Hepatic stellate cell (primary cell): ENCODE results near the gene DYNC2H1.
"Not testable (repeated sequence)": the region's sequence is repeated elsewhere in the genome, so short reads cannot be mapped to it uniquely, and the experiment has no call there.

Source experiments
- DNase-seq: peaks from one replicate; pipeline ENCODE4 v3.0.0; 2011; ENCODE audit warnings: low spot score

Gene DYNC2H1

DNA sequence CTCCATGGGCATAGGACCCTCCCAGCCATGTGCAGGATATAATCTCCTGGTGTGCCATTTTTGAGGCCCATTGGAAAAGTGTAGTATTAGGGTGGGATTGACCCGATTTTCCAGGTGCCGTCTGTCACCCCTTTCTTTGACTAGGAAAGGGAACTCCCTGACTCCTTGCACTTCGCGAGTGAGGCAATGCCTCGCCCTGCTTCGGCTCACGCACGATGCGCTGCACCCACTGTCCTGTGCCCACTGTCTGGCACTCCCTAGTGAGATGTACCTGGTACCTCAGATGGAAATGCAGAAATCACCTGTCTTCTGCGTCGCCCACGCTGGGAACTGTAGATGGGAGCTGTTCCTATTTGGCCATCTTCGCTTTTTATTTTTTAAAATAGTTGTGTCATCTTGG lies 32.8 kb downstream of the DYNC2H1 start:
- DNase-seq = not testable (repeated sequence)

- no peak for DNase-seq
Observed at GRCh38 chr11:103147627-103148026, 38.4 kb downstream of the DYNC2H1 start.

GRCh38 chr11:103157542-103157941 lies 48.3 kb downstream of the DYNC2H1 start:
- no peak for DNase-seq

DNA sequence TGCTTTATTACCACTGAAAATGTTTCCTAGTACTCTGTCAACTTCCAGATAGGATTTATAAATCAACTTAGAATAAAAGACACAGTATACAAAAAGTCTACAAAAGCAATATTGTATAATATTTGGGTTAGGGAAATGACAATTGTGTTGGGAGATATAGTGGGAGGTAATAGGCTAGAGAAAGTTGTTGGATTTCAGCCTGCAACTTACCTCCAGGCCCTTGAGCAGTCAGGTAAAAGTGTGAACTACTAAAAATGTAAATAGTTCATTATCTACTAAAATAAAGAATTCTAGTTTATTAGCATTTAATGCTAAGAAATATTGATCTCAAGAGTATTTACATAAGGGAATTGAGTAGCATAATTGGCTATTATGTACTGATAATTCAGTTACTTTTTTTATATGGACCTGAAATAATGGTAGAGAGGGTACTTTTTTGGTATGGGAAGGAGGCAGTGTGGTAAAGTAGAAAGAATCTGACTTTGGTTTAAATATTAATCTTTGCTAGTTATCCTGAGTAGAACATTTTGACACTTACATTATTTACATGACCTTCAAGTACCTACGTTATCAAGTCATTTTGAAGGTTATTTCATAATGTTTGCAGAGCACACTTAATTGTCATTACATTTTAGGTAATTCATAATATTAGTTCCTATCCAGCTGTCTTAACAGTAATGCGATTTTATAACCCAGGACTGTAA lies 55.0 kb downstream of the DYNC2H1 start:
- DNase-seq = no peak

DNA sequence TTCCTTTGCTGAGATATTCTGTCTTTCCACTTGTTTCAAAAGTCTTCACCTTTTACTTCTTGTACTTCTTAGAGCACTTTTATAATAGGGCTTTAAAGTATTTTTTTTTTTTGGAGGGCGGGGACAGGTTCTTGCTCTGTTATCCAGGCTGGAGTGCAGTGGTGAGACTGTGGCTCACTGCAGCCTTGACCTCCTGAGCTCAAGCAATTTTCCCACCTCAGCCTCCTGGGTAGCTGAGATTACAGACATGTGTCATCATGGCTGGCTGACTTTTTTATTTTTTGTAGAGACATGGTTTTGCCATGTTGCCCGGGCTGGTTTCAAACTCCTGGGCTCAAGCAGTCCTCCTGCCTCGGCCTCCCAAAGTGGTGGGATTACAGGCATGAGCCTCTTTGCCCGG lies 57.9 kb downstream of the DYNC2H1 start:
- no peak for DNase-seq

- no peak for DNase-seq
Observed at GRCh38 chr11:103170865-103171264, 61.6 kb downstream of the DYNC2H1 start.

DNA sequence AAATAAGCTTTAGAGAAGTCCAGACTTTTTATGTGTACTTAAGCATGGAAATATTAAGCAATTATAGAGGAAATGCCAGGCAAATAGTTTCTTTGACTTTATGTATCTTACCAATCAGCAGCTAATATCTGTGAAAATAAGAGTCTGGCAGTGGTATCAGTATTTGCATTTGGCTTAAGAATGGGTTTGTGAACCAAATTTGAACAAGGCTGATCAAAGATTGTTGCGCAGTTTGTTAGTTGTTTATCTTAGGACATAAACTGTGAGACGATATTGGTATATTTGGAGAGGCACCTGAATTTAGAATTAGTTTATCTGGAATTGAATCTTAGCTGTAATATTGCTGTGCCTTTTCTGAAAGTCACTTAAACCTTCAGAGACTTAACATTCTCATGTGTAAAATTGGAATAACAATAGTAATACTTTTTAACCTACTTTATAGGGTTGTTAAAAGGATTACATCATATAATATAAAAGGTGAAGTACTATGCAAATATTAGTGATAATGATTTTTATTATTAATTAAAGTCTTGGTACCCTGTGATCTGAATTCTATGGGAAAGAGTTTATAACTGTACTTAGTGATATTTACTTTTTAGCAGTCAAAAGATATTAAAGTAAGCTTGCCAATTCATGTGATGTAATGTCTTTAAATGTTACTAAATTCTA lies 66.4 kb downstream of the DYNC2H1 start:
- no peak for DNase-seq

GRCh38 chr11:103183981-103184611 lies 74.9 kb downstream of the DYNC2H1 start:
- no peak for DNase-seq

GRCh38 chr11:103202048-103202651 lies 92.9 kb downstream of the DYNC2H1 start:
- peak; percentile 4 for DNase-seq

DNA sequence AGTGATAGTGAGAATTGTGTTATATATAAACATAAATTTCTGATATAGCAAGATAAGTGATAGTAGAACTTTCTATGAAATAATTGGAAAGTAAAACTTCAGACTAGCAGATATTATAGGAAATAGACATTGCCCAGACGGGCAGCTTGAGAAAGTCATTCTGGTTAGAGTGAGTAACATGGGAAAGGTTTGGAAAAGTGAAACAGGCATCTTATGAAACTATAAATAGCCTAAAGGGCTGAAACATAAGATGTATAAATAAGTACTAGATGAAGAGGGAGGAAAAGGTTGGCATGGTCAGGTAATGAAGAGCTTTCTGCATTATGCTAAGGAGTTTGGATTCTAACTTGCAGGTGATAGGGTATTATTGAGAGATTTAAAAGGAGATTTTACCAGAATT lies 101.3 kb downstream of the DYNC2H1 start:
- no peak for DNase-seq

- no peak for DNase-seq
Observed at GRCh38 chr11:103215812-103216211, 106.6 kb downstream of the DYNC2H1 start.

- no peak for DNase-seq
Observed at GRCh38 chr11:103220133-103220532, 110.9 kb downstream of the DYNC2H1 start.

DNA sequence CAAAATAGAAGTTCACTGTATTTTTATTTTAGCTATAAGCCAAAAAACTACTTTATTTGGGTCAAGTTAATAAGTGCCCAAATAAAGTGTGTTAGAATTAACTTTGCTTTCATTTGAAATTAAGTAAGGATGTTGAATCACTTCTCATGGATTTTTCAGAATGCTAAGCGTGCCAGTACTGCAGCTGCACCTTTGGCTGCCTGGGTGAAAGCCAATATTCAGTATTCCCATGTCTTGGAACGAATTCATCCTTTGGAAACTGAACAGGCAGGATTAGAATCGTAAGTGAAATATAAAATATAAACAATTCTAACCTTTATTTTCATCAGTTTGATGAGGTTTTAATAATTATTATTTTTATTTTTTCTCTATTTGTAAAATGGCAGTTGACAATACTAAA lies 113.6 kb downstream of the DYNC2H1 start:
- DNase-seq = no peak

DNA sequence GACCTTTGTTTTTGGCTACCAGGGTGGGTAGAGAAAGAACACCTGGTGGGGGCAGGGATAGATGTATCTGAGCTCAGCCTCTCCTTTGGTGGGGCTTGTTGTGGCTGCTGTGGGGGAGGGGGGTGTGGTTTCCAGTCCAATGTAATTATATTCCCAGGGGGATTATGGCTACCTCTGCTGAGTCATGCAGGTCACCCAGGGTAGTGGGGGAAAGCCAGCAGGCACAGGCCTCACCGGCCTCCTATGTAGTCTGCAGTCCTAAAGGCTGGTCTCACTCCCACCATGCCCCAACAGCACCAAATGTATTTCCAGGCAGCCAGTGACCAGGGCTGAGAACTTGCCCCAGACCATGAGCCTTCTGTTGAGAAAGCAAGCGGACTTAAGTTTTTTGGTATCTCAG lies 119.6 kb downstream of the DYNC2H1 start:
- DNase-seq = no peak

DNA sequence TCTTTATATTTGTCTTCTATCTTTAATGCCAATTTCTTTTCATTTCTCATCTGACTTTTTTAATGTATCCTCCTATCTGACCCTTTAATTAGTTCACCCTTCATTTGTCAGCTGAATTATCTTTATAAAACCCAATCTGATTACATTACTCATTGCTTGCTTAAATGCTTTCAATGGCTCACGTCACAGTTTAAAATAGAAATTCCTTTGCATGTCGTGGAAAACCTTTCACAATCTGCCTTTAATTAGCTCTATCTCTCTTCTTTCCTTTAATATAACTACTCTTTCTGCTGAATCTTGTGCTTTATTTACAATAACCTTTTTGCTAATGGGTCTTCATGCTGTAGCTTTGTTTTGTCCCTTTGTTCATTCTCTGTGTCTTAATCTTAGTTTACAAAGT lies 125.7 kb downstream of the DYNC2H1 start:
- DNase-seq = no peak

DNA sequence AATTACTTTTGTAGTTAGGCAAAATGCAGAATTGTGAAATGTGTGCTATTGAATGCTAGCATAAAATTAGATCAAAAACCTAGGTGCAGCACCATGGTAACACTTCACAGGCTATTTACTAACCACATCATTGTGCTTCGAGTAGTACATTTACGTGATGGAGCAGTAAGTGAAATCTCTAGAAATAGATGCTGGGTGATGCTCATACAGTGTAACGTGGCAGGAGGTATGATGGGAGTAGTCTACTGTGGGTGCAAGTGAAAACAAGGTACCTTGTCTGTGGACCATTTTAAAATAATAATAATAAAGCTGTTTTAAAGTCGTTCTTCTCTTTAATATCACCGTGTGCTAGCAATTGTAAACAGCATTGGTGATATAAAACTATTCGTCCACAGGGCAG lies 132.3 kb downstream of the DYNC2H1 start:
- DNase-seq = no peak

DNA sequence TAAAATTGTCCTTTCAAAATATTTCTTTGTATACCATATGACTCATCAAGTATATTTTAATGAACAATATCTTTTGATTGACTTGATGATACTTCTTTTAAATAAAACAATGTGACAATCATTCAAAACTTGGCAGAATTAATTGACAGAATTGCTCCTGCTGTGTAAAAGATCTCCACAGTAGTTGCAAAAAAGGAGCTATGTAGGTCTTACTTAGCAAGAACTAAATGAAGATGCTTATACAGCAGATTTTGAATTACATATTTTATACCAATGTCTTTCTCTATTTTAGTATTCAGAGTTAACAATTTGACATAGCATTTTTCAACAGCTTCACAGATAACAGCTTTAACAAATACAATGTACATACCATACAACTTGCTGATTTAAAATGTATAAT lies 144.9 kb downstream of the DYNC2H1 start:
- no peak for DNase-seq

- DNase-seq = peak; percentile 14
Observed at GRCh38 chr11:103257360-103257759, 148.1 kb downstream of the DYNC2H1 start.

DNA sequence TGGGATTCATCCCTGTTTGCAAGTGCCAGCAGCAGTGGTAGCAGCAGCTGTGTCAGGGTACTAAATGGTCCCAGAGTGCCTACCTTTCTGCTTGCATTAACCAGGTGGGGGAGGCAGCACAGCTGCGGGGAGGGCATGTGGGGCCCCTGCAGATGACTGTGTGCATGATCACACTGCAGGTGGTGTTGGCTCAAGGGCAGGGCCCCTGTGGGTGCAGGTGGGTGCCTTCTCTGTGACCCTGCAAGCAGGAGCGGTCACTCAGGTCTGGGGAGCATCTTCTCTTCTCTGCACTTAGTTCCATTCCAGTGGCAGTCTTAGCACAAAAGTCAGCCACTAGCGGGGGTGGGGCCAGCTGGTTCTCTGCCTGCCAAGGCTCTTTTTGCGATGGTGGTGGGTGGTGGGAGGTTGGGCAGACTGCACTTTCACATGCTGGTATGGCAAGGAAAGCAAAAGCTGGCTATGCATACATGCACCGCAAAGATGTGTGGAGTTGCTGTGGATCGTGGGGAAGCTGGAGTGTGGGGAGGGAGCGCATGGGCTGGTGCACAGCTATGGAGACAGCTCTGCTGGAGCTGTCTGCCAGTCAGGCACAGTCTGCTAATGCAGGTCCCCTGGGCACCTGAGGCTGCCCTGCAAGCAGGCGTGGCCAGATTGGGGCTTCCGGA lies 157.1 kb downstream of the DYNC2H1 start:
- no peak for DNase-seq

- DNase-seq = no peak
Observed at GRCh38 chr11:103272876-103273275, 163.7 kb downstream of the DYNC2H1 start.

- DNase-seq = no peak
Observed at GRCh38 chr11:103274025-103274424, 164.8 kb downstream of the DYNC2H1 start.

- DNase-seq = no peak
Observed at GRCh38 chr11:103279821-103280220, 170.6 kb downstream of the DYNC2H1 start.
